ENCODE results near the gene DIP2C.

DIP2C gene

DNA sequence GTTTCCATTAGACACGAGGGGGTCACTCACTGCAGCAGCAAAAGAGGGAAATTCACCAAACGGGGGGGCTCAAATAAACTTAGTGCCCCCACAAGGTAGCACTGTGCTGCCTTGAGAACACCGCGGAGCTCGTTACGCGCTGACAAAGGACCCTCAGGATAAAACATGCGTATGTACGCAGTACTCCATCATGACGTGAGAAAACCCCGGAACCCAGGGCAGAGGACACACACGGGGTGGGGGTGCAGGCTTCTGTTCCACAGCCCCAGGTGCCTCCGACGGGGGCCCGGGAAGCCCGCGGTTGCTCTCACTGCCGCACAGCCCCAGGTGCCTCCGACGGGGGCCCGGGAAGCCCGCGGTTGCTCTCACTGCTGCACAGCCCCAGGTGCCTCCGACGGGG, 321.8 kb downstream of the DIP2C start:
- no peak for DNase-seq (ENCODE audit: low read depth)
- TF ChIP-seq, protein P1, sequence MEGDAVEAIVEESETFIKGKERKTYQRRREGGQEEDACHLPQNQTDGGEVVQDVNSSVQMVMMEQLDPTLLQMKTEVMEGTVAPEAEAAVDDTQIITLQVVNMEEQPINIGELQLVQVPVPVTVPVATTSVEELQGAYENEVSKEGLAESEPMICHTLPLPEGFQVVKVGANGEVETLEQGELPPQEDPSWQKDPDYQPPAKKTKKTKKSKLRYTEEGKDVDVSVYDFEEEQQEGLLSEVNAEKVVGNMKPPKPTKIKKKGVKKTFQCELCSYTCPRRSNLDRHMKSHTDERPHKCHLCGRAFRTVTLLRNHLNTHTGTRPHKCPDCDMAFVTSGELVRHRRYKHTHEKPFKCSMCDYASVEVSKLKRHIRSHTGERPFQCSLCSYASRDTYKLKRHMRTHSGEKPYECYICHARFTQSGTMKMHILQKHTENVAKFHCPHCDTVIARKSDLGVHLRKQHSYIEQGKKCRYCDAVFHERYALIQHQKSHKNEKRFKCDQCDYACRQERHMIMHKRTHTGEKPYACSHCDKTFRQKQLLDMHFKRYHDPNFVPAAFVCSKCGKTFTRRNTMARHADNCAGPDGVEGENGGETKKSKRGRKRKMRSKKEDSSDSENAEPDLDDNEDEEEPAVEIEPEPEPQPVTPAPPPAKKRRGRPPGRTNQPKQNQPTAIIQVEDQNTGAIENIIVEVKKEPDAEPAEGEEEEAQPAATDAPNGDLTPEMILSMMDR (IDR thresholded peaks at IDR 0.05; ENCODE audit: control insufficient read depth, extremely low read depth, insufficient read depth), result no peak
- no peak overlapping the region for H3K4me3 ChIP-seq (ENCODE audit: low read depth, low read length)

DNA sequence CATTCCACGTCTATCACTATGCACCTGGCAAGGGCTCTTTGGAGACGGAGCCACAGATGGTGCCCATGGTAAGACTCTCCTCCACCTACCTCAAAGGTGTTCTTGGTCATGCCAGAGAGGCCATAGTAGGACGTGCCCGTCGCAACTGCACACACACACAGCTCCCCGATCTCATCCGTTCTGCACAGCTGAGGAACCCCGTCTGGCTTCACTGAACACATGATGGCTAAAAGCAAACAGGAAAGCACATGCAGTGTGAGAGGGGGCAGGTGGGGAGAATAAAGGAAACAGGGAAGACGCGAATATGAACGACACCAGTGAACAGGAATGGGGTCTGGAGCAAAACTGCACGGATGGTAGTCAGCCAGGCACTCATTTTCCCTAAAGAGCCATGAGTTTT, 323.3 kb downstream of the DIP2C start:
- H3K4me3 ChIP-seq (ENCODE audit: low read depth, low read length), result no peak overlapping the region
- TF ChIP-seq, protein P1 (IDR thresholded peaks at IDR 0.05; ENCODE audit: control insufficient read depth, extremely low read depth, insufficient read depth), result no peak

DNA sequence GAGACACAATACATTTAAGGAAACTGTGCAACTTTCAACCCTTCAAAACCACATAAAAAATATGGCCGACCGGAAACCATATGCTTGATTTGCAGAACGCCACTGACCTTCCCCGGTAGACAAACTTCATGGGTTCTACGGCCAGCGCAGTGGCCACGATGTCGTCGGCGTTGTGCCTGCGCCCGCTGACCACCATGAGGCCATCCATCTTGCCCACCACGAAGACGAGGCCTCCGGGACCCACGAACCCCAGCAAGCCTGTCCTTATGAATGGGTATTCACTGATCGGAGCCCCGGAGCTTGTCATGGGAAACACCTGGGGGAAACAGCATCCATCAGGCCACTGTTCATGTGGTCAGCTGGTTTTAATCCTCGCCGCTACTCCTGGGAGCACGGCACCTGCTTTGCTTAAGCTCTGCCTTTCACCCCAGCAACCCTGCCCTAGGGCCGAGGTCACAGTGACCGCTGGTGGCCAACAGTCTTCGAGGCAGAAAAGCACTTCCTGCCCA, 325.1 kb downstream of the DIP2C start:
- H3K4me3 ChIP-seq (ENCODE audit: low read depth, low read length), result no peak overlapping the region
- DNase-seq (ENCODE audit: low read depth), result no peak
- TF ChIP-seq, protein P1 (IDR thresholded peaks at IDR 0.05; ENCODE audit: control insufficient read depth, extremely low read depth, insufficient read depth), result no peak

More for the DNA sequence above, 323.3 kb downstream of the DIP2C start:
- no peak for DNase-seq (ENCODE audit: low read depth)

DNA sequence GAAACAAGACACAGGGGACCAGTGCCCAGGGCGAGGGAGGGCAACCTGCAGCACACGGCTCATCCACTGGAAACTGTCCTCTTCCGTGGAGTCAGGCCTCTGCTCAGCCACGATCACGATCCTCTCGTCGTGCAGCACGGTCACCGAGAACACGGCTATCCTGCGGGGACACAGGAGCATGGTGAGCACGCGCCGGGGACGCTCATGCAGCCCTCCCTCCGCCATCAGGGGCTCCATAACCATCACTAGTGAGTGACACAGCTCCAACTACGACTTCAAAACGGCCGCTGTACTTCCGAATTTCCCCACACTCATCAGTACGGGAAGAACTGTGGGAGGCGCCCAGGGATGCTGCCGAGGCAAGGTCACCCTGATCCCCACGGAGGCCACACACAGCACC, 326.3 kb downstream of the DIP2C start:
- no peak for DNase-seq (ENCODE audit: low read depth)
- H3K4me3 ChIP-seq (ENCODE audit: low read depth, low read length), result no peak overlapping the region
- TF ChIP-seq, protein P1 (IDR thresholded peaks at IDR 0.05; ENCODE audit: control insufficient read depth, extremely low read depth, insufficient read depth), result no peak

DNA sequence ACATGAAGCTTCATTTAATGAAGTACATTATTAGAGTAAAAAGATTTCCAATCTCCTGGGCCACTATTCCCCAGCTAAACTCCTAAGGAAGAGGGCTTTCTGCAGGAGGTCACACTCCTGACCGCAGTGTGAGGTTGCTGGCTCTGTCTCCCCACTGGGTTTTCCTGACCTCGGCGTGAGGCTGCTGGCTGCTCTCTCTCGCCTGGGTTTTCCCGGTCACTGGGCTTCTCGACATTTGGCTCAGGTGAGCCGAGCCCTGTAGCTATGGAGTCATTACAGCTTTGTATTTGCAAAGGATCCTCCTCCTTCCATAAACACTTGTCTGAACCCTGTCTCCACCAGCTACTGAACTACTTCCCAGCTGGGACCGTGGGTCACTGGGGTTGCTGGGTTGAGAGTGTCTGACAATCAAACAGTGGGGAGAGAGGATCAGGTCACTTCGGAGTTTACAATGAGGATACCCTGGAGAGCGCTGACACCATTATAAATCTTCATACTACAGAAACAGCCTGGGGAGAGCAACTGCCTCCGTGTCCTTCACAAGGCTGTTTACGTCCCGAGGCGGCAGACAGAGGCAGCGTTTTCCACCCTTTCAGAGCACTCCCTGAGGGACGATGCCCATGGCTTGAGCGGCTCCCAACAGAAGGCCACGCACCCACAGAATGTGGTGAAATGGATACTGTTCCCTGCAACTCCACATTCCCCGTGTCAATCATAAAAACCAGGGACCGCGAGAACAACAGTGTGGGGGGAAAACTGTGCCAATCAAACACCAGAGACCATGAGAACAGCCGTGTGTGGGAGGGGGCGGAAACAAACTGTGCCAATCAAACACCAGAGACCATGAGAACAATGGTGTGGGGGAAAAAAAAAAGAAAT, 328.0 kb downstream of the DIP2C start:
- TF ChIP-seq, protein P1 (IDR thresholded peaks at IDR 0.05; ENCODE audit: control insufficient read depth, extremely low read depth, insufficient read depth), result no peak
- no peak for DNase-seq (ENCODE audit: low read depth)
- H3K4me3 ChIP-seq (ENCODE audit: low read depth, low read length), result no peak overlapping the region

DNA sequence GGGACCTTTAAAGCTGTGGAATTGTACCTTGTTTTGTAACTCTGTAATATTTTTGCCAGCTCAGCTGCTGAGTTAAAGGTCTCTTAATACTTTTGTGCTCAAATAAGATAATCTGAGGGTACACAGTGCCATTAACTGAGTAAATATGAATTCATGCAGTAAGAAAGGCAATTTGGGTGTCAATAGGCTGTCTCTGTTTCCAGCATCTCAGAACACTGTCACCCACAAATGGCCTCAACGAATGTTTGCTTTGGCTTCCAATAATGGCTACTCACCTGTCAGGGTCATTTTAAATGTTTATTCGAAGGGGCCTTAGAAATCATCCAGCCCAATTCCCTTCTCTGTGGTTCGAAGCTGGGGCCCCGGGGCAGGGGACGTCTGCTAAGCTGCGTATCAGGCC, 328.8 kb downstream of the DIP2C start:
- DNase-seq (ENCODE audit: low read depth), result no peak

More for the DNA sequence above, 328.8 kb downstream of the DIP2C start:
- TF ChIP-seq, protein P1 (IDR thresholded peaks at IDR 0.05; ENCODE audit: control insufficient read depth, extremely low read depth, insufficient read depth), result no peak
- no peak overlapping the region for H3K4me3 ChIP-seq (ENCODE audit: low read depth, low read length)
